ENCODE data around the gene EVX2.
A peak's percentile ranks its signal among the peaks of the same experiment; 100 is the strongest.

EVX2 gene

DNA sequence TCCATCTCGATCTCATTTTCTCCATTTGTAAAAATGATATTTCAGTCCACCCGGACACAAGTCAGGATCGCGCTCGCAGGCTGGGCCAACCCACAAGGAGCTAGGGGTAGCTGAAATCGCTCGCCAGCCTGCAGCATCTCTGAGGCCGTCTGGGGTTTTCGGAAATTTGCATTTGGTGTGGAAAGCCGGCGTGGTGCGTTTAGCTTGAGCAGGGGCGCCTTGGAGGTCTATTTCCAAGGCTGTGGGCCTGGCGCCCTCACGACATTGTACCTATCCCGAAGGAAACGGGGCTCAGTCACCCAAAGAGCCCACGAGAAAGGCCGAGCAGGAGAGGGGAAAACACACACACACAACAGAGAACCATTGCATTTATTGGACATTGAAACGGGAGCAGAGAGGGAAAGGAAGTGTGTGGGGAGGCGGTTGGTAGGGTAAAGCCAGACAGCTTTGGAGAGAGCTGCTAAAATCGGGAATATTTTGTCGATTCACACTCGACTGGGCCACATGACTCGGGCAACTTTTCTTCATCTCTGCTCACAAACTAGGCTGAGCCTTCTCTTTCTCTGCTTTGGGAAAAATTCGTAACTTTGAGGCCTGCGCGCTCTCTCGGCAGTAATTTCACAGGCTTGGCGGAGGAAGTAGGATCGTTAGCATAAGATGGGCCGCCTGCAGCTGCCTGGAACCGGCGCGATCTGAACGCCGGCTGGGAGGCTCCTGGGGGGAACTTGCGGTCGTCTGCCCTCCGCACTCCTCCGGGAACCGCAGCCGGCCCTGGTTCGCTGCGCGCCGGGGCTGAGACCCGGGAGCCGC lies 44.6 kb upstream of the EVX2 start:
- Histone ChIP-seq H3K4me1 (ENCODE audit: control insufficient read depth in 1 of 2, insufficient read depth in 2 of 2, low read length in 2 of 2) (no peaks in the 10 kb centered on the region), H3K9me3 (ENCODE audit: control insufficient read depth in 1 of 2, low read length in 2 of 2) (no peaks in the 10 kb centered on the region), H3K4me3 (ENCODE audit: low read depth in 1 of 2, low read length in 2 of 2) (peak overlapping the region in 1 of 2 donors; percentile 11), H3K36me3 (ENCODE audit: control insufficient read depth in 1 of 2, insufficient read depth in 2 of 2, low read length in 2 of 2) (no peaks in the 10 kb centered on the region), H3K27me3 (ENCODE audit: control insufficient read depth in 1 of 2, insufficient read depth in 2 of 2, low read length in 2 of 2) (peaks cover 81 to 89% of the 10 kb centered on the region in 2 donors), H3K9ac (ENCODE audit: low read depth in 1 of 2, low read length in 2 of 2) (no peak overlapping the region), H3K27ac (ENCODE audit: low read depth, low read length) (no peak overlapping the region)

DNA sequence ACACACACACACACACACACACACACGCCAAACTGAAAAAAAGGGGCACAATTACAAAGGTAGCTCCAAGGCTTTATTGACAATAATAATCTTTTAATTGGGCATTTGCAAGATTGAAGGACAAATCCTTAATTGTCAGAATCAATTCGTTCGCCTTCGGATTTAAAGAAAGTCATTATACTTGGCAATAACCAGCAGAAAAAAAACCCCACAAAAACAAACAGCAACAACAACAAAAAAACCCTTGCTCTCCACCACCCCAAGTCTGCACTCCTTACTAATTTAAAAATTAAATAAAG lies 44.0 kb upstream of the EVX2 start:
- peaks cover 81 to 88% of the 10 kb centered on the region in 2 donors for H3K27me3 ChIP-seq (ENCODE audit: control insufficient read depth in 1 of 2, insufficient read depth in 2 of 2, low read length in 2 of 2)

GRCh38 chr2:176126929-176127773 lies 43.4 kb upstream of the EVX2 start:
- no peaks in the 10 kb centered on the region for H3K4me1 ChIP-seq (ENCODE audit: control insufficient read depth in 1 of 2, insufficient read depth in 2 of 2, low read length in 2 of 2)
- no peaks in the 10 kb centered on the region for H3K9me3 ChIP-seq (ENCODE audit: control insufficient read depth in 1 of 2, low read length in 2 of 2)
- H3K27me3 ChIP-seq (ENCODE audit: control insufficient read depth in 1 of 2, insufficient read depth in 2 of 2, low read length in 2 of 2) = peaks cover 81 to 88% of the 10 kb centered on the region in 2 donors
- no peak overlapping the region for H3K4me3 ChIP-seq (ENCODE audit: low read depth in 1 of 2, low read length in 2 of 2)
- H3K36me3 ChIP-seq (ENCODE audit: control insufficient read depth in 1 of 2, insufficient read depth in 2 of 2, low read length in 2 of 2) = no peaks in the 10 kb centered on the region
- H3K27ac ChIP-seq (ENCODE audit: low read depth, low read length) = no peak overlapping the region
- H3K9ac ChIP-seq (ENCODE audit: low read depth in 1 of 2, low read length in 2 of 2) = no peak overlapping the region

More for the DNA sequence above, 44.0 kb upstream of the EVX2 start:
- H3K9ac ChIP-seq (ENCODE audit: low read depth in 1 of 2, low read length in 2 of 2) = no peak overlapping the region
- no peak overlapping the region for H3K27ac ChIP-seq (ENCODE audit: low read depth, low read length)
- no peaks in the 10 kb centered on the region for H3K36me3 ChIP-seq (ENCODE audit: control insufficient read depth in 1 of 2, insufficient read depth in 2 of 2, low read length in 2 of 2)
- H3K4me1 ChIP-seq (ENCODE audit: control insufficient read depth in 1 of 2, insufficient read depth in 2 of 2, low read length in 2 of 2) = no peaks in the 10 kb centered on the region
- H3K9me3 ChIP-seq (ENCODE audit: control insufficient read depth in 1 of 2, low read length in 2 of 2) = no peaks in the 10 kb centered on the region
- H3K4me3 ChIP-seq (ENCODE audit: low read depth in 1 of 2, low read length in 2 of 2) = no peak overlapping the region

- H3K4me1 ChIP-seq (ENCODE audit: control insufficient read depth in 1 of 2, insufficient read depth in 2 of 2, low read length in 2 of 2) = no peaks in the 10 kb centered on the region
- H3K9me3 ChIP-seq (ENCODE audit: control insufficient read depth in 1 of 2, low read length in 2 of 2) = no peaks in the 10 kb centered on the region
- H3K9ac ChIP-seq (ENCODE audit: low read depth in 1 of 2, low read length in 2 of 2) = no peak overlapping the region
- no peaks in the 10 kb centered on the region for H3K36me3 ChIP-seq (ENCODE audit: control insufficient read depth in 1 of 2, insufficient read depth in 2 of 2, low read length in 2 of 2)
- H3K27ac ChIP-seq (ENCODE audit: low read depth, low read length) = no peak overlapping the region
- no peak overlapping the region for H3K4me3 ChIP-seq (ENCODE audit: low read depth in 1 of 2, low read length in 2 of 2)
- peaks cover 84 to 89% of the 10 kb centered on the region in 2 donors for H3K27me3 ChIP-seq (ENCODE audit: control insufficient read depth in 1 of 2, insufficient read depth in 2 of 2, low read length in 2 of 2)
Observed at GRCh38 chr2:176125772-176126054, 42.0 kb upstream of the EVX2 start.

DNA sequence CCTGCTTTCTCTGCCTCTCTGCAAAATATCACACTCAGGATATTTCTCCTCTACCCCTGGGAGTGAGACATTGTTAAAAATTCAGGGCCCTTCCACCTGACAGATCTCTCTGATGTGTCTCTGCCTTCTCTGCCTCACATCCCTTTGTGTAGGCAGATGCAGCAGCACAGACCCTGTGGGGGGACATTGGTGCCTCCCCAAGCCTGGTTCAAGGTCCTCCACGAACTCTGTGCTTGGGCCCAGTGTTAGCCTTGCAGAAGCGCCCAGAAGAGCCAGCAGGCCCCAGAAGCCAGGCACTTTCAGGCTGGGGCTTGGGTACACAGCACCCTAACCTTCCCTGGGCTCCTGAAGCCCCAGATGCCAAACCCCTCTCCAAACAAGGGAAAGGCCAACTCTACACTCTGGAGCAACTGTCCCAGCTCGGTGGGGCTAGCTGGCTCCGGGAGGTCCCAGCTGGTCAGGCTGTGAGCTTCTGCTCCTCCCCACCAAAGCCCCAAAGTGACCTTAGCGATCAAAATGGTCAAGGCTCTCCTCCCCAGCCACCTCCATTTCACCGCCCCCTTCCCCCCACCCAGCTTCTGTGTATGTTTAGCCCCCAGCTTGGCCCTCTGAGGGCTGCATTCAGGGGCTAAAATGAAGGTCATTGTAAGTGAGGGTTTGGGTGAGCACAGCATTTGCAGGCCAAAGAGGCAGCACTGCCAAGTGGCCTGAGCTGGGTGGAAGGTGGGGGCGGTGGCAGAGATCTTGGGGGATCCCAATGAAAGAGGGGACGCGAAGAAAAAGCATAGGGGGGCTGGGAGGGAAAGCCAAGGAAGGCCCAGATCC lies 41.4 kb upstream of the EVX2 start:
- peaks cover 86 to 90% of the 10 kb centered on the region in 2 donors for H3K27me3 ChIP-seq (ENCODE audit: control insufficient read depth in 1 of 2, insufficient read depth in 2 of 2, low read length in 2 of 2)
- no peaks in the 10 kb centered on the region for H3K36me3 ChIP-seq (ENCODE audit: control insufficient read depth in 1 of 2, insufficient read depth in 2 of 2, low read length in 2 of 2)
- no peaks in the 10 kb centered on the region for H3K9me3 ChIP-seq (ENCODE audit: control insufficient read depth in 1 of 2, low read length in 2 of 2)
- no peak overlapping the region for H3K9ac ChIP-seq (ENCODE audit: low read depth in 1 of 2, low read length in 2 of 2)
- no peak overlapping the region for H3K4me3 ChIP-seq (ENCODE audit: low read depth in 1 of 2, low read length in 2 of 2)
- H3K4me1 ChIP-seq (ENCODE audit: control insufficient read depth in 1 of 2, insufficient read depth in 2 of 2, low read length in 2 of 2) = no peaks in the 10 kb centered on the region
- H3K27ac ChIP-seq (ENCODE audit: low read depth, low read length) = peak overlapping the region; percentile 32

- Histone ChIP-seq H3K27ac (ENCODE audit: low read depth, low read length) (no peak overlapping the region), H3K36me3 (ENCODE audit: control insufficient read depth in 1 of 2, insufficient read depth in 2 of 2, low read length in 2 of 2) (no peaks in the 10 kb centered on the region), H3K4me1 (ENCODE audit: control insufficient read depth in 1 of 2, insufficient read depth in 2 of 2, low read length in 2 of 2) (no peaks in the 10 kb centered on the region), H3K9me3 (ENCODE audit: control insufficient read depth in 1 of 2, low read length in 2 of 2) (no peaks in the 10 kb centered on the region), H3K9ac (ENCODE audit: low read depth in 1 of 2, low read length in 2 of 2) (no peak overlapping the region), H3K4me3 (ENCODE audit: low read depth in 1 of 2, low read length in 2 of 2) (no peak overlapping the region), H3K27me3 (ENCODE audit: control insufficient read depth in 1 of 2, insufficient read depth in 2 of 2, low read length in 2 of 2) (peaks cover 92 to 95% of the 10 kb centered on the region in 2 donors)
Observed at GRCh38 chr2:176124110-176124946, 40.6 kb upstream of the EVX2 start.

GRCh38 chr2:176123411-176124109 lies 39.8 kb upstream of the EVX2 start:
- peaks cover 89 to 93% of the 10 kb centered on the region in 2 donors for H3K27me3 ChIP-seq (ENCODE audit: control insufficient read depth in 1 of 2, insufficient read depth in 2 of 2, low read length in 2 of 2)
- H3K9me3 ChIP-seq (ENCODE audit: control insufficient read depth in 1 of 2, low read length in 2 of 2) = no peaks in the 10 kb centered on the region
- no peak overlapping the region for H3K27ac ChIP-seq (ENCODE audit: low read depth, low read length)
- H3K9ac ChIP-seq (ENCODE audit: low read depth in 1 of 2, low read length in 2 of 2) = no peak overlapping the region
- no peaks in the 10 kb centered on the region for H3K4me1 ChIP-seq (ENCODE audit: control insufficient read depth in 1 of 2, insufficient read depth in 2 of 2, low read length in 2 of 2)
- no peak overlapping the region for H3K4me3 ChIP-seq (ENCODE audit: low read depth in 1 of 2, low read length in 2 of 2)
- H3K36me3 ChIP-seq (ENCODE audit: control insufficient read depth in 1 of 2, insufficient read depth in 2 of 2, low read length in 2 of 2) = no peaks in the 10 kb centered on the region

DNA sequence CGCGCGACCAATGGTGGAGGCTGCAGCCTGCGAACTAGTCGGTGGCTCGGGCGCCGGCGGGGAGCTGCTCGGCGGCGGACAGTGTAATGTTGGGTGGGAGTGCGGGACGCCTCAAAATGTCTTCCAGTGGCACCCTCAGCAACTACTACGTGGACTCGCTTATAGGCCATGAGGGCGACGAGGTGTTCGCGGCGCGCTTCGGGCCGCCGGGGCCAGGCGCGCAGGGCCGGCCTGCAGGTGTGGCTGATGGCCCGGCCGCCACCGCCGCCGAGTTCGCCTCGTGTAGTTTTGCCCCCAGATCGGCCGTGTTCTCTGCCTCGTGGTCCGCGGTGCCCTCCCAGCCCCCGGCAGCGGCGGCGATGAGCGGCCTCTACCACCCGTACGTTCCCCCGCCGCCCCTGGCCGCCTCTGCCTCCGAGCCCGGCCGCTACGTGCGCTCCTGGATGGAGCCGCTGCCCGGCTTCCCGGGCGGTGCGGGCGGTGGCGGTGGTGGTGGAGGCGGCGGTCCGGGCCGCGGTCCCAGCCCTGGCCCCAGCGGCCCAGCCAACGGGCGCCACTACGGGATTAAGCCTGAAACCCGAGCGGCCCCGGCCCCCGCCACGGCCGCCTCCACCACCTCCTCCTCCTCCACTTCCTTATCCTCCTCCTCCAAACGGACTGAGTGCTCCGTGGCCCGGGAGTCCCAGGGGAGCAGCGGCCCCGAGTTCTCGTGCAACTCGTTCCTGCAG lies 39.1 kb upstream of the EVX2 start, which contains the start of gene HOXD9:
HOXD9 (plus strand) TSS at position 37 of the 728 bp plus-strand sequence; CDS start at position 87, 50 bp downstream.
- H3K9me3 ChIP-seq (ENCODE audit: control insufficient read depth in 1 of 2, low read length in 2 of 2) = no peaks in the 10 kb centered on the region
- H3K9ac ChIP-seq (ENCODE audit: low read depth in 1 of 2, low read length in 2 of 2) = no peak within 1 kb of the TSS
- peaks cover 88 to 93% of the 10 kb centered on the region in 2 donors for H3K27me3 ChIP-seq (ENCODE audit: control insufficient read depth in 1 of 2, insufficient read depth in 2 of 2, low read length in 2 of 2)
- no peaks in the 10 kb centered on the region for H3K36me3 ChIP-seq (ENCODE audit: control insufficient read depth in 1 of 2, insufficient read depth in 2 of 2, low read length in 2 of 2)
- no peaks in the 10 kb centered on the region for H3K4me1 ChIP-seq (ENCODE audit: control insufficient read depth in 1 of 2, insufficient read depth in 2 of 2, low read length in 2 of 2)
- peak within 1 kb of the TSS; percentile 43 to 50 for H3K4me3 ChIP-seq (ENCODE audit: low read depth in 1 of 2, low read length in 2 of 2)
- peak within 1 kb of the TSS; percentile 10 for H3K27ac ChIP-seq (ENCODE audit: low read depth, low read length)
